ENCODE data around the gene TBC1D20.
A peak's percentile ranks its signal among the peaks of the same experiment; 100 is the strongest.

Gene TBC1D20

GRCh38 chr20:418858-419365, 43.4 kb downstream of the TBC1D20 start:
- no peak for DNase-seq

- no peak for DNase-seq
Observed at GRCh38 chr20:417801-418342, 44.5 kb downstream of the TBC1D20 start.

DNA sequence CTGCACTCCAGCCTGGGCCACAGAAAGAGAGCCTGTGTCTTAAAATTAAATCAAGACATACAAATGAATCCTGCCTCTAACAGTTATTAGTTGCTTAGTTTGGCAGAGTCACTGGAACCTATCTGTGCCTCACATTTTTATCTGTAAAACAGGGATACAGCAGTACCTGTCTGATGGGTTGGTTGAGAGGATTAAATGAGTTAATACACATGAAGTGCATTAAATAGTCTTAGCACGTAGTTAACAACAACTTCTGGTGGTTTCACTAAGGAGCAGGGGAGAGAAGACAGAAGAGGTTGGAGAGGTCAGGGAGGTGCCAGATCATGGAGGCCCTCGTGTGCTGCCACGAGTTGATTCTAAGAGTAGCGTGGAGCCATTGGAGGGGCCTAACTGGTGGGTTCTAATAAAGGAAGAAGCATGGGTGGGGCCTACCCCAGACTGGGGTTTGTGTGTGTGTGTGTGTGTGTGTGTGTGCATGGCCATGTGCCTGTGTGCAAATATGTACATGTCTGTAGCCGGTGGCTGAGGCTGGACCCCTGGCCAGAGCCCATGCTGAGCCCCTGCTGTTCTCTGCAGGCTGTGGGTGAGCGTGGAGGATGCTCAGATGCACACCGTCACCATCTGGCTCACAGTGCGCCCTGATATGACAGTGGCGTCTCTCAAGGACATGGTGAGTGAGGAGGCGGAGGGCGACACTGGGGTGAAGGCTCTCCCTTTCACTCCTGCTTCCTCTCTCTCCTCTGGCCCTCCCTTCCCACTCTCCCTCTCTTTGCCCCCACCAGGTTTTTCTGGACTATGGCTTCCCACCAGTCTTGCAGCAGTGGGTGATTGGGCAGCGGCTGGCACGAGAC, 45.2 kb downstream of the TBC1D20 start:
- no peak for DNase-seq

GRCh38 chr20:415820-416322, 46.5 kb downstream of the TBC1D20 start:
- DNase-seq, result no peak

GRCh38 chr20:414161-414560, 48.2 kb downstream of the TBC1D20 start:
- DNase-seq, result no peak

DNA sequence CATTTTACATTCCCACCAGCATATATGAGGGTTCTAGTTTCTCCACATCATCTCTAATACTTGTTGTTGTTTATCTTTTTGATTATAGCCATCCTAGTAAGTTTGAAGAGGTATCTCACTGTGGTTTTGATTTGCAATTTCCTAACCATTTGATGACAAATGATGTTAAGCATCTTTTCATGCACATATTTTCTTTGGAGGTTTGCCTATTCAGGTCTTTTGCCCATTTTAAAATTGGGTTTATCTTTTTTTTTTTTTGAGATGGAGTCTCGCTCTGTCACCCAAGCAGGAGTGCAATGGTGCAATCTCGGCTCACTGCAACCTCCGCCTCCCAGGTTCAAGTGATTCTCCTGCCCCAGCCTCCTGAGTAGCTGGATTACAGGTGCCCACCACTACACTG, 50.3 kb downstream of the TBC1D20 start:
- DNase-seq, result no peak

DNA sequence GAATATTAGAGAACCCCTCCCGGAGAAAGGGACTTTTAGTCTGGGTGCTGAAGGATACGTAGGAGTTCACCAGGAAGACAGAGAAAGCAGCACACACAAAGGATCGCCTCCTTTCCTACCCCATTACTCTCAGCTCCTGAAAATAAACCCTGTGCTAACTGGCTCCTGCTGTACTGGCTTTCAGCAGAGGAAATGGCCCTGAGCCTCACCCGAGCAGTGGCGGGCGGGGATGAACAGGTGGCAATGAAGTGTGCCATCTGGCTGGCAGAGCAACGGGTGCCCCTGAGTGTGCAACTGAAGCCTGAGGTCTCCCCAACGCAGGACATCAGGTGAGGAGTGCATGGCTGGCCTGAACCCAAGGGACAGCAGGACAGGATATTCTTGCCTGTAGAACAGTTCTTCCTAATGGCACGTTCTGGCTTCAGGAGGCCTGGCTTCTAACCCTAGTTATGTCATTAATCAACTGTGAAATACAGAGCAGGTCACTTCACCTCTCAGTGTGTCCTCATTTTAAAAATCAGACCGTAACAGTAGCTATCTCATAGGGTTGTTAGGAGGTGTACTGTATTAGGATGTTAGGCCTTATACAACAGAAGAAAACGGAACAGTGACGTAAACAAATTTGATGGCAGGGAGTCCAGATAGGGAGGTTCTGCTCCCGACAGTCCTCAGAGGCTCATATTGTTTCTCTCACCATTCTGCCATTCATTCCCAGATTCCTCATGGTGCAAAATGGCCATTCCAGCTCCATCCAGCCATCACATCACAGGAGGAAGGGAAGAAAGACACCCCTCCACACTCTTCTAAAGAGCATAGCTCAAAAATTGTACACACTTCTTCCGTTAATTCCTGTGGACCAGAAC, 52.4 kb downstream of the TBC1D20 start:
- DNase-seq, result no peak

- no peak for DNase-seq
Observed at GRCh38 chr20:408843-409696, 53.3 kb downstream of the TBC1D20 start.

DNA sequence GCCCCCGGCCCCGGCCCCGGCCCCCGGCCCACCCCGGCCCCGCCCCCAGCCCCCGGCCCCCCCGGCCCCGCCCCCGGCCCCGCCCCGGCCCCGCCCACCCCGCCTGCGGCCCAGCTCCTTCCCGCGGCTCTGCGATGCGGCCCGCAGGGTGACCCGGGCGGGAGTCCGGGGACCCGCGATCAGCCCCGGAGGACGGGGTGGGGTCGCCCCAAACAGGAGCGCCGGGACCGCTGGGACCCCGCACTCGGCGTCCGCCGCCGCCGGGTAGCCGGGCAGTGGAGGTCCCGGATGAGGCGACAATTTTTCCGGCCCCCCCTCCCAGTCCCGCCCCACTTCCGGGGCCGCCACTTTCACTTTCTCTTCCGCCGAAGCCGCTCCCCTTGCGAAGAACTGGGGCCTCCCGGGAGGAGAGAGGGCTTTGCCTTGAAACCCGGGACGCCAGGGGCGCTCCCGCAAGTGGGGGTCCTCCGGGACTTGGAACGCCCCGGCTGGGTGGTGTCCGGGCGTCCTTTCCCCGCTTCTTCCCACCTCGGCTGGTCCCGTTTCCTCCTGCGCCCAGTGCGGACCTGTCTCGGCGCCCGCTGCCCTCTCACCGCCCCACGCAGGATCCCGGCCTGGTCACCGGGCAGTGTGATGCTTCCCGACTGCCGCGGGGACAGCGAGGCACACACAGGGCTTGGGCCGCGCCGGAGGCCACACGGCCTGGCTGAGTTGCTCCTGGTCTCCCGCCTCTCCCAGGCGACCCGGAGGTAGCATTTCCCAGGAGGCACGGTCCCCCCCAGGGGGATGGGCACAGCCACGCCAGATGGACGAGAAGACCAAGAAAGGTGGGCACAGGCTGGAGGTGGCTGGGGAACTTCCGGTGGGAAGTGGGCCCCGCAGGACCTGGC, 54.1 kb downstream of the TBC1D20 start, which contains the start of gene RBCK1:
Gene RBCK1, plus strand, starts transcription at position 347 of the 890 bp plus-strand sequence. Its CDS starts 459 bp downstream, at position 806.
- DNase-seq, result peak; percentile 70

DNA sequence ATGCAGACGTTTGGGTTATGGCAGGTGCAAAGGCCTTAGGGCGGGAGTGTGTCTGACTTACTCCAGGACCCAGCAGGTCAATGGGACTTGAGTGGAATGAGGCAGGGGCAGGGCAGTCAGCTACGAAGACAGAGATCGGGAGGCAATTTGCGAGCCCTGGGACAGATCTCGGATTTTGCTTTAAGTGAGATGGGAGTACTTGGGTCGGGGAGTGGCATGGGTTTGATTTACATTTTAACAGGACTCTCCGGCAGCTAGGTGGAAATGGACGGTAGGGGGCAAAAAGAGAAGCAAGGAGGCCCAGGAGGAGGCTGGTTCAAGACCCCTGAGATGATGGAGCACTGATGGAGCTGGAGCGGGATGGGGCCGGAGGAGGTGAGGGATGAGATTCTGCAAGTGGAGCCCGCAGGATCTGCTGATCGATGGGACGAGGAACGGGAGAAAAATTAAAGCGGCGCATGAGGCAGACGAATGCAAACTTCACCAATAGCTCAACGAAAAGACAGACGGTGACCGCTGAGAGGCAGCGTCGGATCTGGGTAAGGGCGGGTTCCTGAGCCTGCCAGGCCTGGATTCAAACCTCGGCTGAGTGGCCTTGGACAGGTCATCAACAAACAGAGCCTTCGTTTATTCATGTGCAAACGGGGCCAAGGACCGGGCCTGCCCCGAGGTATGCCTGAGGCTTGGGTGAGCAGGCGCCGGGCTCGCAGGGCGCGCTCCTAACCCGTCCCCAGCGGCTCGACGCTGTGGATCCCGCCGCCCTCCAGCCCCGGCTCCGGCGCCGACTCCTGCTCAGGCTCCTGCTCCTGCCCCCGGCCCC, 55.0 kb downstream of the TBC1D20 start:
- peak; percentile 58 for DNase-seq

GRCh38 chr20:406200-407132, 55.9 kb downstream of the TBC1D20 start:
- no peak for DNase-seq

GRCh38 chr20:404088-404487, 58.2 kb downstream of the TBC1D20 start:
- no peak for DNase-seq

GRCh38 chr20:403582-403957, 58.8 kb downstream of the TBC1D20 start:
- DNase-seq, result no peak

DNA sequence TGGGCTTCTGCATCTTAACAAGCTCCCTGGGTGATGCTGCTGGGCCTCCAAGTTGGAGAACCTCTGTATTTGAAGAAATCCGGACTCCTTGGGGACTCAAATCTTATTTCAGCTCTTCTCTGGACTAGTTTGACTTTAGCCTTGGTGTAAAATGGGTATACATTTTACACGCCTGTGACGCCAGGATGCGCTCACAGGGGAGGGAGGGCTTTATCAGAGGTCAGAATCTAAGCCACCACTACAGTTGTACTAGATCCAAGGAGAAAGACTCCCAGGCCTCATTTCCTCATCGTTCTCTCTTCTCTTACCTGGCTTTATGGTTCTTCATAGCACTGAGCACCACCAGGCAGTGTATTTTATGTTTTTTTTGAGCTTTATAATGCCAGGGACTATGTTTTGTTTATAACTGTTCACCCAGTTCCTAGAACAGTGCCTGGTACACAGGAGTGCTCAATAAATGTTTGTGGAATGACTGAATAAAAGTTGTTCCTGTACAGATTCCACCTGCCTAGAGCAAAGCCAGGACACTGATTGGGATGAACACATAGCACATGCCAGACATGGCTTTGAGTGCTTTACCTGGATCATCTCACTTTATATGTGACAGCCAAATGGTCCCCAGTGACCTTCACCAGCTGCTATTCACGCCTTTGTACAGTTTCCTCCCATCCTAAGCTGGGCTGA, 59.3 kb downstream of the TBC1D20 start:
- DNase-seq, result no peak

- no peak for DNase-seq
Observed at GRCh38 chr20:402496-402885, 59.8 kb downstream of the TBC1D20 start.

DNA sequence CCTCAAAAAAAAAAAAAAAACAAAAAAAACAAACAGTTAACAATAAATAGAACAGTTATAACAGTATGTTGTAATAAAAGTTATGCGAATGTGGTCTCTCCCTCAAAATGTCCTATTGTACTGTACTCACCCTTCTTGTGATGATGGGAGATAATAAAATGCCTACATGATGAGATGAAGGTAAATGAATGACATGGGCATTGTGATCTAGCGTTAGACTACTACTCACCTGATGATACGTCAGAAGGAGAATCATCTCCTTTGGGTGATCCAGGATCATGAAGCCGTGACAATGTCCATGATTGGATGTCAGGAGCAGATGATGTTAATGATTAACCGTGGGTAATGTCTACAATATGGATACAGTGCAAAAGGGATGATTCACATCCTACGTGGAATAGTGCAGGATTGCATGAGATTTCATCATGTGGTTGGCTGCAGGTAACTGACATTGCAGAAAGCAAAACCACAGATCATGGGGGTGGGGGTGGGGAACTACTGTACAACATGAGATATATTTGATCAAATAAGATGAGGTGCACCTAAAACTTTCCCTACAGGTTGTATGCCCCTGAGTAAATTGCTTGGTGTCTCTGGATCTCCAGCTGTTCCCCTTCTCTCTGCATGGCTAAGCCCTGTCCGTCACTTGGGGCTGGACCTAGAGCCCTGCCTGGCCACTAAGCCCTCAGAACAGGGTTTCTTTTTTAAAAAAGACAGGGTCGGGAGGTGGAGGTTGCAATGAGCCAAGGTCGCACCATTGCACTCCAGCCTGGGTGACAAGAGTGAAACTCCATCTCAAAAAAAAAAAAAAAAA, 60.4 kb downstream of the TBC1D20 start:
- no peak for DNase-seq

DNA sequence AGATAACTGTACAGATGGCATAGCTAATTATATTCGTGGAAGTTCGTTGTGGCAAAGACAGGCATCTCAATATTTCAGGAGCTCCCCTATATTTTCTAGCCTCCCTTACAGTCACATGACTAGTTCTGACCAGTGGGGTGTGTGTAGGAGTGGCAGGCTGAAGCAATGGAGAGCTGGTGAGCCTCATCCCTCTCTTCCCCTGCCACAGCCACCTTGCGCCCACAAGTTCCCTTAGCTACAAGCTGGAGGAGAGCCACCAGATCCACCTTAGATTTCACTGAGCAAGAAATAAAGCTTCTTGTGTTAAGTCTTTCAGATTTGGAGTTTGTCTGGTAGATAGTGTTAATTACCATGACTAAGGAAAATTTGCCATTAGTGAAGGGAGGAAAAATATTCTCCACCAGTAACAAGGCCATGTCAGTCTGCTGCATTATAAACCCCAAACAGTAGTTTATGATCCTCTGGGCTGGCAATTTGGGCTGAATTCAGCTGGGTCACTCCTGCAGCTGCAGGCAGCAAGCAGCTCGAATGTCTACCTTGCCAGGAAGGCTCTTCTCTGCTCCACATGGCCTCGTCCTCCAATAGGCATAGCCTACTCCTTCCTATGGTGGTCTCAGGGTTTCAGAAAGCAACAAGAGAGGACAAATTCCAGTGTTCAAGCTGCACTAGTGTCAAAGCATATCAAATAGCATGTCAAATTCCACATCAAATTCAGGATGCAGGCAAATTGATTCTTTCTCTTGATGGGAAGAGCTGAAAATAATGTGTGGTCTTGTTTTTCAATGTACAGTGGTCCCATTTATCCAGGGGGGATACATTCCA, 61.7 kb downstream of the TBC1D20 start:
- no peak for DNase-seq
